GM18868 (cell line): ENCODE data around the gene MAGI1.

Source experiments
- ATAC-seq: cut with Tn5 transposase; IDR thresholded peaks from one replicate; pipeline ENCODE4 v1.9.1; 2021; ENCODE audit warnings: mild to moderate bottlenecking, moderate library complexity; ENCODE audit not compliant: unreplicated experiment

MAGI1 gene

DNA sequence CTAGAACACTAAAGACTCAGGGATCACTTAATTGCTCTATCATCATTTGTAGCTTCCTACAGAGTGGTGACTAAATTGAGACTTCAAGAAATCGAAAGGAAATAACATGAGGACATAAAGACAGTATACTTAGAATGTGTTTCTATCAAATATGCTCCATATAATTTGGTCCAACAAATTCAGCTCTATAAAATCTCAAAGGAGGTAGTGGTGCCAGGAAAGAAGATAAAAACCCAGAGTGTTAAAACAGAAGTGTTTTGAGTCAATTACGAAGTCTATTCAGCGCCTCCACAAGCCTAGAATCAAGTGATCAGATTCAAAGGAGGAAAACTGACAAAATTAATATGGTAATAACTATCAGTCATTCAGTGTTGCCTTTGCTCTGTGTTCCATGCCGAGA, 22.9 kb downstream of the MAGI1 start:
- ATAC-seq = no peak

DNA sequence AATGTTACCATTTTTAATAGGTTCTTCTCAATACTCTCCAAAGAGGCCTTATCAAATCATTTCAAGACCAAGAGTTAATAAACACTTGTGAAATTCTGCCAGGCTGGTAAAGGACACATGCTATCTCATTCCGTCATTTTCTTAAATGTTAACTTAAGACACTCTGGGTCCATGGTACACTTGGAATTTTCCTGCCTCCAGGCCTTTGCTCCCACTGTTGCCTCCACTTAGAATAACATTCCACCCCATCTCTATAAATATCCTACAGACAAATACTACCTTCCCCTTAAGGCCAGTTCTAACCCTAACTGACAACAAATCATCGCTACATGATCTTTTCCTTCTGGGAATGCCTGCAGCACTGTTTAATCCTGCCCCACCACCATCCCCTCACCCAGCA, 24.1 kb downstream of the MAGI1 start:
- ATAC-seq = no peak

DNA sequence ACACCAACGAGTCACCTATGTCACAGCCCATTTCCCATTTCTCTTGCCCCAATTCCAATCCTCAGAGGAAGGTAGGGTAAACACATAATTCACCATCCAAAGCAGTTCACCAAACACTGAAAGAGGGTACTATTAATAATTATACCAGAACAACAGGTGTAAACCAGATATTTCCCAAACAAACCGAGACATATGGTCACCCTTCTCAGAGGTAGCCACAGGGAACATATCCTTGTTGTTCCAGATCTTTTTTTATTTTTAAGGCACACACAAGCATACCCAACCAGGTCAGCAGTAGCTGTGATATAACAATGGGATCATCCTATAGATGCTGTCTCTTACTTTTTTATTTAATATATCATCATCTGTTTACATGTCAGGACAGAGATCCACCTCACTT, 24.7 kb downstream of the MAGI1 start:
- ATAC-seq = no peak

DNA sequence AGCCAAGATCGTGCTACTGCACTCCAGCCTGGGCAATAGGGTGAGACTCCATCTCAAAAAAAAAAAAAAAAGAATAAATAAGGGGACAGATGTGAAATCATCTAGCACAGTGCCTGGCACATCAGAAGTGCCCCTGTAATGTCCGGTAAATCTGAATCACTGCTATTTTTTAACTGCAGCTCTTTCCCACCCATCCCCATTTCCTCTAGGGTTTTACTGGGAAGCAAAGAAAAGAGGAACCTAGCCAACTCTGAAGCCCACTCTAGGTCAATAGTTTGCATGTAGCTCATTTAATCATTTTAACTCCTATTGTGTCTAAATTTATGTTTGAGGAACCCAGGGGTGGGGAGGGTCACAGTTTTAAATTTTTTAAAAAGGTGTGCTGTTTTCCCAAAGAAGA, 26.0 kb downstream of the MAGI1 start:
- ATAC-seq = no peak

DNA sequence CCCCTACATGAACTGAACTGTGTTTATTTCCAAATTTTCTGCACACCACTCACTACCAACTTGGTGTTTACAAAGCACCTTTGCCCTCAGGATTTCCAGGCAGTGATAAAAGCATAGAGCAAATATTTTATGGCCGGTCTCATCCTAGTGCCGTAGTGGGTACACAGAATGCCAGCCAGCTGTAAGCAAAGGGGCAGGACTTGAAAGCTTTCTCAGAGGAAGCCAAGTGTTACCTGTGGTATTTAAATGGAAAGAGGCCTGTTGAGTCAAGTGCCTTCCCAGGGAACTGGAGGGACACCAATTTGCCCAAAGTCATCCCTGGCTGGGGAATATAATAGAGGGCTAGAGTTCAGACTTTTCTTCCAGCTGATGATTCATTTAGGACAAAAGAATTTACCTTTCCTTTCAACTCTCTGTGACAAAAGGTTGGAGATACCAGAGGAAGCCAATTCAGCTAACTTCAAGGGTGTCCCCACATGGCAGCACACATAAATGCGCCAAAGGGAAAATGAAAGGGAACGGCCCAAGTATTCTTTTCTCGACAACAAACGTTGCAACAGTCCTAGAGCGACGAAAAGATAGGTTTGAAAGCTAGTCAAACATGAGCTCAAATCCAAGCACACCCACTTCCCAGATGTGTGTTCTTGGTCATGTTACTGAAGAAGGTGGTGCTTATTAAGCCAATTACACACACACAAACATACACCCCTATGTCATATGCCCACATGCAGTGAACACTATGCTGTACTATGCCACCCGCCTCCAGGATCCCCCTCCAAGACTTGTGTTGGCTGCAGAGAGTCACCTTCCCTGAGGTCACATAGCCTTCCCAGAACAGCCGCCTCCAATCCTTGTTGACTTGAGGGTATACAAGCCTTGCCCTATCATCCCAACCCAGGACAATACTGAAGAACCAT, 27.7 kb downstream of the MAGI1 start:
- no peak for ATAC-seq

DNA sequence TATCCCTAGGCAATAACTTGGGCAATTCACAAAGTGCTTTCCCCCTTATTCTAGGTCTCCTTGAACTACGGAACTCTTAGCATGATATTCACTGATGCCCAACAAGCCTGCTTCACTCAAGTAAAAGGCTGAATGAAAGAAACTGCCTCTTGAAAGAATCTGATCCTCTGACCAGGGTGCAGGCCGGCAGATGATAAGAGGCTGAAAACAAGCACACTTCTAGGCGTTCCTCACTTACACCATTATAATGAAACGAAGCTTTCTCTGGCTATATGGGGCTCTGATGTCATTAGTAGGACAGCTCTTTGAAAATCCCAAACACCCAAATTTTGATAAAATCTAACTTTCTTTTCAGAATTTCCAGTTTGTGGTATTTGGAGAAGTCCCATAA, 28.4 kb downstream of the MAGI1 start:
- ATAC-seq = no peak

DNA sequence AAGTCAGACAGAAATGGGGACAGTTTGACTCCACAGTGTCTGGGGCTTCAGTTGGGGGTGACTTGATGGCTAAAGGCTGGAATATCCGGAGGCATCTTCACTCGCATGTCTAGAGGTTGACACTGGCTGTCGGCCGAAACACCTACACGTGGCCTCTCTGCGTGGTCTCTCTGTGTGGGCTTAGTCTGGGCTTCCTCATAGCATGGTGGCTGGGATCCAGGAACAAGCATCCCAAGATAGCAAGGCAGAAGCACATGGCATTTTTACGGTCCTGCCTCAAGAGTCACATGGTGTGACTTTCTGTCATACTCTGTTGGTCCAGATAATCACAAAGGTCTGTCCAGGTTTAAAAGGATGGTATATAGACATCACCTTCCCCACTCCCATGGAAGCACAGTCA, 34.5 kb downstream of the MAGI1 start:
- ATAC-seq = no peak

DNA sequence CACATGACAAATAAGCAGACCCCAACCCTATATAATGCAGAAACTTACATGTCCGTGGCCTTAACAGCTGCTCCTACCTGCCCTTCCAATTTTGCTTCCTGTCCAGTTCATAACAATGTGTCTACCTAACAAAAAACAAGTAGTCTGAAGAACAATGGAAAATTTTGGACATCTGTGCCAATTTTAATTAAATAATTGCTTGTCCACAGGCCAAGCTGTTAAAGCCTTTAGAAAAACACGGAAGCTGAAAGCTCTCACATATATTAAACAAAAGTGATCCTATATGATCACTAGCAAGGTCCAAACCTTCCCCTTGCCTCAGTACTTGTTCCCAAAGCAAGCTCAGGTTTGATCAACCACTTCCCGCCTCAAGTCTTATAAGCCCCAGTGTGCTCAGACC, 37.1 kb downstream of the MAGI1 start:
- ATAC-seq = no peak

DNA sequence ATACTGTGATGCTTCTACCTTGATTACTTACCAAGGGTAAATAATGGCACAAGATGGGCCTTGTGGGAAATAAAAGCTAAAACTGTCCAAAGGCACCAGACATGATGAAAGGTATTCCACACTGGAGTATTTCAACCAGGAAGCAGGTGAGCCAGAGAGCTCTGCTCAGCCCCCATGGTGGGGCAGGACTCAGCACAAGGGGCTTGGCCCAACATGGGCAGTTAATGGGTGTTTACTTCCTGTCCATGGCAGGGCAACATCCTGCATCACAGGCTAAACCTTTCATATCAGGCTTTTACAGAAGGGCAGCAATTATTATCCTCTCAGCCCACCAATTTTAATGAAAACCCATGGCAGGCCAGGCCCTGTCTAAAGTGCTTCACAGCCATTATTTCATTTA, 38.2 kb downstream of the MAGI1 start:
- ATAC-seq = no peak

DNA sequence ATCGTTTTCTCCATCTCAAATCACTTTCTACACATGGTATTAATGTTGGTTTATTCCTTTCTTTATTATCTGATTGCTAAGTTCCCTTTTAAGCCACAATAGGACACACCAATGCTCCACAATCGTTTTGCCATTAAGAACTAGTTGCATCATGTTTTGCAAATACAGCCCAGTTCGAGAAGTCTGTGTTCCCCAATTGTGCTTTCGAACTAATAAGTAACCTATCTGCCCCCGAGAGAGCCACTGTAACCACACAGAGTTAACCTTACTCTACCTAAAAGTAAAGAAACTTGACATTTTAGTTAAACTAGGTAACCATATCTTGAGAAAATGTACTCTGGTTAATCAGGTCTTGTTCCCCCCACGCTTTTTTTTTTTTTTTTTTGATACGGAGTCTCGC, 39.1 kb downstream of the MAGI1 start:
- ATAC-seq = no peak

DNA sequence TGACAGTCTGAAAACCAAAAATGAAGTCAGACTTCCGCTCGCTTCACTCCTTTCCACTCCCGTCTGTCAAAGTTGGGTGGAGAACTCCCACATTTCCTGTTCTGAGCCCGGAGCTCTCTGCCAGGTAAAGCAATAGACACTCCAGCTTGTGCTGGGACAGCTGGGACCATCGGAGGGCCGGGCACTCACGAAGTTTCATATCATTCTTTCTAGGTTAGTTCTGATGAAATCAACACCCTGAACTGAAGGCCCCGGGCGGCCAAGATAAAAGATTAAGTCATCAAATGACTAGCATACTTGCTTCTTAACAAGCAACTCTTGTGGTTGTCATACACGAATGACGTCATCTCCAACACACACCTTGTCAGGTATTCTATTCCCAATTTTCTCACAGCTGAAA, 42.1 kb downstream of the MAGI1 start:
- ATAC-seq = no peak

DNA sequence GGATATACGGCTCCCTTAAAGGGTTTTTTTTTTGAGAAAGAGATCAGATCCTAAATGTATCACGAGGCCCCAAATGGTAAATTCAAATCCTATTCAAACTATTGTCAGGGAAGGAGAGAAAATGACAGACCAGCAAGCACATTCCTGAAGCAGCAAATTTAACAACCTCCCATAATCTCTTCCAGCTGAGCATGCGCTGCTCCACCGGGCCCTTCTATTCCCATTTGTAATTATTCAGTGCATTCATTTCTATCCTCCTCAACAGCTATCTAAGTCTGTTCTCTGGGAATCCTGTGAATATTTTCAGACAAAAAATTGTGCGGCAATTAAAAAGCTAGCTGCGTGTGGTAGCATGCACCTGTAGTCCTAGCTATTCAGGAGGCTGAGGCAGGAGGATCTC, 43.2 kb downstream of the MAGI1 start:
- ATAC-seq = no peak

DNA sequence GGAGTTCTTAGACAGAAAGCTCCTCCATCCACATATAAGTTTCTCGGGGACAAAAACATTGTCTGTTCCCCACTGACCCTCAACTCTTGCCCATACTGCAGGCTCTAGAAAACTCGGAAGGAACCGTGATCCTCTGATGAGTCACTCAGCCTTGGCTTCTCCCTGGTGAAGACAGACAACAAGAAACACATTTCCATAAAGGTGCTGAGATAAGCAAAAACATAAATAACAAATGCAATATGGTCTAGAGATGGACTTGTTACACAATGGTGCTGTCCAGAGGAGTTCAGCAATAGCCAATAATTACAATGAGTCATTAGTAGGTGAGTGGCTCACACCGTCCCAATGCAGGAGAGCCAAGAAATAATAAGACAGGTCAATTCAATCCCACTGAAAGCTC, 43.7 kb downstream of the MAGI1 start:
- no peak for ATAC-seq

DNA sequence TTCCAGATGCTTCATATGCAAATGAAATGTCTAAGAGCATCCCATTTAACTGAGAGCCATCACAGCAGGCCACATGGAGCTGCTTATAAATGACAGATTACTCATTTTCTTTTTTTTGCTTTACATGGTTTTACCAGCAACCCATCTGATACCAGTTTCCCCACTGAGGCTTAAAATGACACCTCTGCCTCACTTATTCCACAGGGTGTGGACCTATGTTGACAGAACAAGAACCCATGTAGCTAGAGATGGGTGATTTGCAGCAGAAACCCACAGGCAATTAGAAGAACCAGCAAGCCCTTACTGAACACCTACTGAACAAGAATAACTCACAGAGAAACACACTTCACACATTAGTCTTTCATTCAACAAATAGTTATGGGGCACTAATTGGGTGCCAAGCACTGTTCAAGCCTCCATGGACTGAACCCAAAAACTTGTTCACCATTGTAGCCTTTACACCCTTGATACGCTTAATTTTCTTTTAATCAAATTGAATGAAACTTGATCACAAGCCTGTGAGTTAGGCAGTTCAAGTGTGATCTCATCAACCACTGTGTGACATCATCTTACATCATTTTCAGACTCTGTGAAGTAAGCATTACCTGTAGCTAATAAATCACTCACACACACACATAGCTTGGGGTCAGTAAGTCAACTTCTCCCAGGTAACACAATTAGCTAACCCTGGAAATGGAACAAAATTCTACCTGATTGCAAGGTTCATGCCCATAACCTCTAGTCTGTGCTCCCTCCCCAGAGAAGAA, 45.4 kb downstream of the MAGI1 start:
- no peak for ATAC-seq

DNA sequence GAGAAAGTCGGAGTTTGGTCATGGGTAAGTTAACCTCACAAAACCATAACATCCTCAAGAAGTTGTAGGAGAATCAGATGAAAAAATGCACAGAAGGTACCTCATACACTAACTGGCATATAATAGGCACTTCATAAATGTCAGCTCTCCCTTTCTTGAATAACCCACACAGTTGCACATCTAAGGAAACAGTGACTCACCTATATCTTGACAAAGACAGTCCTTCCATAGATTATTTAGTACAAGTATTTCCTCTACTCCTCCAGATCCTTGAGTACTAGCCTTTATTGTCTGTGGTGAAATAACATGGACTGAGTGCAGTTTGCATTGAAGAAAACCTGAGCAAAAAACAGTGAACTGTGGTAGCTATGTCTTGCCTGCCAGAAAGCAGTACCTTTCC, 46.6 kb downstream of the MAGI1 start:
- no peak for ATAC-seq

DNA sequence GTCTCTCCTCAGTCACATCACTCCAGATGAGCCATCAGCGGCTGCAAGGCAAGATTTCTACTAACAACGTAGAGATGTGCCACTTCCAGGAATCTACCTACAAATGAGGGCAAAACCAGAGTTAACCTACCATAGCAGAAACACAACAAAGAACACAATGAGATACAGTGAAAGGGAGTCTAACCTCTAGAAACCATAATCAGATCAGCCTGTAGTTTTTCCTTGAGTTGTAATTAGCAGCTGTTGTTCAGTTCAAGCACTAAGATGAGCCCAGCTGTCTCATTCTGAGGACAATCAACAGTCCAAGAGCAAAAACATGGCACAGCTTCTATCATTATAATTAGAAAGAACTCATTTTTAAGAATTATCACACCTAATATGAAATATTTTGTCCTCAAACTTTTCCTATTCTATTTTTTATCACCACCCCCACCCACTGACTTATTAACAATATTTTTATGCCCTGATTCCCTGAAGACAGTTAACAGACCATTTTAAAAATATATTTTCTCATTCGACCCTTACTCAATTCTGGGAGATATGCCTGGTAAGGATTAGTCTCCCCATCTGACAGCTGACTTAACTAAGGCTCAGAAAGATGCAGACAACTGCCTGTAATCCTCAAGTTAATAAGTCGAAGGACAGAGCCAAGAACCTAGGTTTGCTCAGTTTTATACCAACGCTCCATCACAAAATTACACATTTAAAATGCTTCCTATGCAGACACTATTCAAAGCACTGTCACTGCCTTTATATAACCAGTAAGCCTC, 50.1 kb downstream of the MAGI1 start:
- ATAC-seq = no peak

DNA sequence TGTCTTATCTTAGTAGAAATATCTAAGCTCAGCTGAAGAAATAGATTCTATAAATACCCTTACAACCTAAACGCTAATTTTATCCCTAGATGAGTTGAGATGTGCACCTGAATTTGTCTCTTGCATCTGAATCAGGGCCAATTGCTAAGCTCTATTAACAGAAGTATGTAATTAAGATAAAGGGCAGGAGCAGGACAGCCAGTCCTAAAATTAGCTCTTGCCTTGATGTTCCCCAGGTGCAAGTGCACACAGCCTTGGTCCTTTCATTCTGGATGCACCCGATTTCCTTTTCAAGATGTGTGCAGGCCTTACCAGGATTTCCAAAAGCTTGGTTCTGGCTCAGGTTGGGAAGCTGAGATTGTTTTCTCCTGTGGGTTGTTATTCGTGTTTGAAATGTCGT, 52.4 kb downstream of the MAGI1 start:
- ATAC-seq = no peak

DNA sequence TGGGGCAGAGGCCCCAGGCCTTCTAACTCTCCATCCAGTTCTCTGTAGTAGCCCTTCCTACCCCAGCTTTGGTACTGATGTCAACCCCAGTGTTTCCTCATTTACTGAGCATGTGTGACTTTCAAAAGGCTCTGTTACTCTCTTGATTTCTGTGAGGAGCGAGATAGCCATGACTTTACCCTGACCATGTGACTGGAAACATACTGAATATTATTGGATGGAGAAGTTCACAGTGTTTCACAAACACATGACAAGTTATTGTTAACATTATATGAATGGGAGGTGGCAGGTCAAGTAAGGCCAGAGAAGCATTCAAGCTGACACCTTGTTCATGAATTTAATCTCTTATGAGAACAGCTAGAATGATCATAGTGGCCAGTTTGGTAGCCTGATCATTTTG, 53.7 kb downstream of the MAGI1 start:
- ATAC-seq = no peak

DNA sequence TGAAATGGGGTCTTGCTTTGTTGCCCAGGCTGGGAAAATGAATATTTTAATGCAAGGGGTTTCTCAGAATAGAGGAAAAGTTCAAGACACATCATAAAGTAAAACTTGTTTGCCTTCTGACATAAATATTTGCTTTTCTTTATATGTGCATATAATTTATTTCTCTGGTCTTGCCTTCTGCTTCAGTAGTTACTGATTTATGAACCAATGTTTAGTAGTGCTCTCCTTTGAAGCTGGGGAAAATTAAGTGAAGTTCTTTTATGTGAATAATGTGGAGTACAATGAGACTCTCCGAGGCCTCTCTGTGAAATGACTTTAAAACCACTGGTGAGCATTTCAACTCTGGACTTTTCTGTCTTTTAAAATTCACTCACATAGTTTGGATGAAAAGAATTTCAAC, 55.6 kb downstream of the MAGI1 start:
- ATAC-seq = no peak

DNA sequence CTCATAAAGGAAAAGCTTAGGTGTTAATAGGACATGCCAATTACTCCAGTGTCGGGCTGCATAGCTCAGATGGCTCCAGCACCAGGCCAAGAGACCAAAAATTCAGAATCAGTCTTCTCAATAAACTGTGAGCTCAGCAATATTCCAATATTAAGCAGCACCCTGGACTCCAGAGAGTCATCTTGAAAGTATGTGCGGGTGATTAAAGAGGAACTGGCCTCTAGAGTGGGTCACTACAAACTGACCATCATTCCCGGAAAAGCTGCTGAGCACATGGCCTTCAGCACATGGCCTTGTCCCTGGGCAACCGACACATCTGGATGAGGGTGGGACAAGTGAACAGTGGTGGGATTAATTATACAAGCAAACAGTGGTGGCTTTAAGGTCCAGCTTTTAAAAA, 59.0 kb downstream of the MAGI1 start:
- ATAC-seq = no peak

DNA sequence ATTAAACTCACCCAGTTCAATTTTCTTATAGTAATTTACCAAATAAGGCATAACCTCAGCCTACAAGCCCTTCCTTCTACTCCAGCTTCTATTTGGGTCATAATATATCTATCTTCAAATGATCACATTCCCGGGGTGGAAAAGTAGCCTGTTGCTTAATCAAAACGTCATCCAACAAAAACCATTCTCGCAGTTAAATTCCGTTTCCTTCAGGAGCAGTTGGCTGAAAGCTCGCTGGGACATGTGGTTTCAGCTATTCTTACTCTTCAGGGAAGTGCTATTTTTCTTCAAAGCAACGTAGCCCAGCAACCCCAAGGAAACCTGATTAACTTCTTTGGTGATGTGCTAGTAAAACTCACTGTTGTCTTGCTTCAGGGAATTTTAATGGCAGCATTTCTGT, 59.6 kb downstream of the MAGI1 start:
- no peak for ATAC-seq

DNA sequence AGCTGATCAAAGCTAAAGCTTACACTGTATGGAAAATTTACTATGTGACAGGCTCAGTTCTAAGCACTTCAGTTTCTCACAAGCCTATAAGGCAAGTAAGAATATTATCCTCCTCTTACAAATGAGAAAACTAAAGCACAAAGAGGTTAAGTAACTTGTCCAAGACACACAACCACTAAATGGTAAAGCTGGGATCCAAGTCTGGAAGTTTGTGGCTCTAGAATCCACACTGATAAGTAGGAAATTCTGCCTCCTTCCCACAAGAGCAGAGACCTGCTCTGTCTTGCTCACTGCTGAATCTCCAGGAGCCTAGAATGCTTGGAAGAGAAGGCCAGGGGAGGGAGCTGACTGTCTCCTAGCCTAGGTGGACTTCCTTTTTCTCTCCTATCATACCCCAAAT, 60.6 kb downstream of the MAGI1 start:
- no peak for ATAC-seq
